DND-41 (cell line): ENCODE results near the gene DDX5.

Experiments used
- ATAC-seq: fragments of 200-7000 bp; cut with Tn5 transposase; 3 replicates; pipeline ENCODE4 v1.9.1; 2021; ENCODE audit warnings: low read depth; ENCODE audit not compliant: insufficient read depth
- DNase-seq: peaks from one replicate; pipeline ENCODE4 v3.0.0-alpha.2; 2020
- H2AFZ ChIP-seq: 2 replicates; pipeline ENCODE4 v1.6.0; 2012; ENCODE audit warnings: low read depth, low read length
- H3K27ac ChIP-seq: 2 replicates; pipeline ENCODE4 v1.5.1; 2012; ENCODE audit warnings: low read length, inconsistent platforms
- H3K27me3 ChIP-seq: fragments of 200-600 bp; sonication (generic); 2 replicates; pipeline ENCODE4 v1.6.0; 2012; ENCODE audit warnings: low read length, mild to moderate bottlenecking, inconsistent platforms; ENCODE audit not compliant: insufficient read depth, poor library complexity
- H3K36me3 ChIP-seq: 2 replicates; pipeline ENCODE4 v1.5.1; 2012; ENCODE audit warnings: low read length, inconsistent platforms; ENCODE audit not compliant: insufficient read depth
- H3K4me1 ChIP-seq: 2 replicates; pipeline ENCODE4 v1.5.1; 2012; ENCODE audit warnings: mild to moderate bottlenecking, low read length; ENCODE audit not compliant: insufficient read depth
- H3K4me2 ChIP-seq: 2 replicates; pipeline ENCODE4 v1.6.0; 2012; ENCODE audit warnings: mild to moderate bottlenecking, moderate library complexity, low read length, inconsistent platforms; ENCODE audit not compliant: insufficient read depth
- H3K4me3 ChIP-seq, 2 experiments: fragments of 200-600 bp in 1 of 2; shearing (Covaris generic) in 1 of 2; 2 replicates each; pipeline ENCODE4 v1.5.1; 2012 to 2016; ENCODE audit warnings: inconsistent platforms in 2 of 2, low read length in 2 of 2, mild to moderate bottlenecking in 2 of 2, low read depth in 1 of 2, moderate library complexity in 1 of 2
- H3K79me2 ChIP-seq: 2 replicates; pipeline ENCODE4 v1.6.0; 2012; ENCODE audit warnings: low read length, inconsistent platforms; ENCODE audit not compliant: insufficient read depth
- H3K9ac ChIP-seq: 2 replicates; pipeline ENCODE4 v1.6.0; 2012; ENCODE audit warnings: low read depth, mild to moderate bottlenecking, inconsistent platforms, low read length, moderate library complexity
- H3K9me3 ChIP-seq: 2 replicates; pipeline ENCODE4 v1.5.1; 2012; ENCODE audit warnings: low read length, moderate library complexity, mild to moderate bottlenecking, inconsistent platforms; ENCODE audit not compliant: insufficient read depth, severe bottlenecking
- H4K20me1 ChIP-seq: 2 replicates; pipeline ENCODE4 v1.6.0; 2012; ENCODE audit warnings: low read length; ENCODE audit not compliant: insufficient read depth
- EZH2 ChIP-seq: IDR thresholded peaks from 3 replicates; pipeline ENCODE4 v1.6.1; 2012; ENCODE audit warnings: borderline replicate concordance, low read depth, mild to moderate bottlenecking, moderate library complexity, low read length, inconsistent platforms; ENCODE audit not compliant: severe bottlenecking
- TF ChIP-seq, protein P1 (sequence below): IDR thresholded peaks from 2 replicates; pipeline ENCODE4 v1.5.1; 2012; ENCODE audit warnings: borderline replicate concordance, low read length, moderate library complexity, mild to moderate bottlenecking; ENCODE audit not compliant: poor library complexity, severe bottlenecking; ENCODE audit errors: extremely low read depth

Gene DDX5

DNA sequence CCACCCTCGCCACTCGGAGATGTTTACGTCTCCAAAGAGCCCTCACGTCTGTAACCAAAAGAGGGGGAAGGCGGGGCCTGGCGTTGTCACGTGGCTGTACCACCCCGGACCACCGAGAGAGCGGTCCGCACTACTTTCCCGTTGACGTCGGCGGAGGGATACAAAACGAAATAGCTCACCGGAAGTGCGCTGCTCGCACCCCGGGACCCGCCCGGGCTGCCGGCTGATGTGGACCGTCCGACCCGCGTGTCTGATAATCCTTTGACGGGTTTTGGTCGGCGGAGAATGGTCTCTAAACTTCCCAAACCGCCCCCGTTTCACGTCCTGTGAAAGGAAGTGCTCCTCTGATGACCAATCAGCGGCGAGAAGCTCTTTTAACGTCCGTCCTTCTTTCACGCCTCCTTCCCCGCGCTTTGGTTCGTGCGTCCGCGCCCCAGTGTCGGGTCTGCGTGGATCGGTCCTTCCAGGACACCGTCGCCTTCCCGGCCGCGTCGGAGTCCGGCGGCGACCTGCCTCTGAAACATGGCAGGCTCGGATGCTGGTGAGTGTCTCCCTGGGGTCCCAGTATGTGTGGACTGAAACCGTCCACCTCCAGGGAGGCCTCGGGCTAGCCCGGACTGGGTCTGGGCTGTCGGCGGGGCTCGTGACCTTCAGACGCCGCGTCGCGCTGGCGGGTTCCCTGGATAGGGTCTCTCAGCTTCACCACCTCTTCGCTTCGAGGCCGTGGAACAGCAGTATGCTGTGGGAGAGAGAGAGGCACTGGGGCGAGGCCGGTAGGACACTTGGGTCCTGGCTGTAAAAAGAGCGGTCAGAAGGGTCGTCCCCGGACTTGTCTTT lies 705 bp upstream of the DDX5 start, which contains the start of gene CEP95:
TSS of gene CEP95 (plus strand) at position 402 of the 837 bp plus-strand sequence. CDS start at position 523, 121 bp downstream.
- peak; percentile 70 for ATAC-seq
- Histone ChIP-seq H3K27me3 (no peaks in the 10 kb centered on the region), H3K4me2 (peak within 1 kb of the TSS; percentile 85), H3K9me3 (no peaks in the 10 kb centered on the region), H3K4me3 (peak within 1 kb of the TSS; percentile 82 to 97), H3K27ac (peak within 1 kb of the TSS; percentile 100), H3K36me3 (peaks cover 71% of the 10 kb centered on the region), H3K9ac (peak within 1 kb of the TSS; percentile 100), H3K79me2 (peaks cover 90% of the 10 kb centered on the region), H2AFZ (peak within 1 kb of the TSS; percentile 89), H4K20me1 (peaks cover 64% of the 10 kb centered on the region), H3K4me1 (peaks cover 58% of the 10 kb centered on the region)
- TF ChIP-seq EZH2, result no peak
- TF ChIP-seq, protein P1, sequence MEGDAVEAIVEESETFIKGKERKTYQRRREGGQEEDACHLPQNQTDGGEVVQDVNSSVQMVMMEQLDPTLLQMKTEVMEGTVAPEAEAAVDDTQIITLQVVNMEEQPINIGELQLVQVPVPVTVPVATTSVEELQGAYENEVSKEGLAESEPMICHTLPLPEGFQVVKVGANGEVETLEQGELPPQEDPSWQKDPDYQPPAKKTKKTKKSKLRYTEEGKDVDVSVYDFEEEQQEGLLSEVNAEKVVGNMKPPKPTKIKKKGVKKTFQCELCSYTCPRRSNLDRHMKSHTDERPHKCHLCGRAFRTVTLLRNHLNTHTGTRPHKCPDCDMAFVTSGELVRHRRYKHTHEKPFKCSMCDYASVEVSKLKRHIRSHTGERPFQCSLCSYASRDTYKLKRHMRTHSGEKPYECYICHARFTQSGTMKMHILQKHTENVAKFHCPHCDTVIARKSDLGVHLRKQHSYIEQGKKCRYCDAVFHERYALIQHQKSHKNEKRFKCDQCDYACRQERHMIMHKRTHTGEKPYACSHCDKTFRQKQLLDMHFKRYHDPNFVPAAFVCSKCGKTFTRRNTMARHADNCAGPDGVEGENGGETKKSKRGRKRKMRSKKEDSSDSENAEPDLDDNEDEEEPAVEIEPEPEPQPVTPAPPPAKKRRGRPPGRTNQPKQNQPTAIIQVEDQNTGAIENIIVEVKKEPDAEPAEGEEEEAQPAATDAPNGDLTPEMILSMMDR, result no peak
- peak; percentile 97 for DNase-seq

DNA sequence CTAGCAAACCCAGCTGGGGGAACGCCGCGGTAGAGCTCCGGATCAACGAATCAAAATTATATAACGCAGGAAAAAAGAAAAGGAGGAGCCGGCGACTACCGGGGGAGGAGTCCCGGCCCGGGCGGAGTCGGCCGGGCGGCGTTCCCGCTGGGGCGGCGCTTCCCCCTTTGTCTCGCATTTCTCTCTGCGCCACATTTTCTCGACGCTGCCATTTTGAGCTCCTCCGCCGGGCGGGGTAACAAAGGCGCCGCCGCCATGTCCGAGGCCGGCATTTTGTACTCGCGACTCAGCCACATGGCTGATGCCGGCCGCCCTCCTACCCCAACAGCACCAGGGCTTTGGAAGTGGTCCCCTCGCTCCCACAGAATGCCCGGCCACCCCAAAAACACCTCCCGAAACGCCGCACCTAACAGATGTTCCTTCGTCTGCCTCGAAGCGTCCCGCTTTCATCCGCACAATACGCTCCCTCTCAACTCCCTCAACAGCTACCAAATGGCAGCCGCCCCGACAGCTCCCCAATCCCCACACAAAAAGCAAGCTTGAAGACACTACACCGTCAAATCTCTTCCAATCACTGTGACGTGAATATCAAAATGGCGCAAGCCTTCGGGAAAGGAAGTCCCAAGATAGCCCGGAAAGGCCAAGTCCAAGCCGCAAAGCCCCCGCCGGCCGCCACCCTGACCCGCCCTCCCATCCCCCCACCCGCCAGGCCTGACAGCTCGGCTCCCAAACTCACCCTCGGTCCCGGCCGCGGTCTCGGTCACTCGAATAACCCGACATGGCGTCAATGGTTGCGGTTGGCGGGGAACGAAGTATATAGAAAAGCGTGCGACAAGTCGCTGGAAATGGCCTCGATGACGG lies 519 bp downstream of the DDX5 start:
- H3K4me1 ChIP-seq, result peaks cover 70% of the 10 kb centered on the region
- H3K36me3 ChIP-seq, result peaks cover 73% of the 10 kb centered on the region
- TF ChIP-seq EZH2, result no peak
- TF ChIP-seq, protein P1, result peak; percentile 1
- peak overlapping the region; percentile 100 for H3K27ac ChIP-seq
- H3K9me3 ChIP-seq, result no peaks in the 10 kb centered on the region
- H3K27me3 ChIP-seq, result no peaks in the 10 kb centered on the region
- peaks cover 76% of the 10 kb centered on the region for H4K20me1 ChIP-seq
- H3K4me3 ChIP-seq, result peak overlapping the region; percentile 82 to 97
- H3K4me2 ChIP-seq, result peak overlapping the region; percentile 85
- DNase-seq, result peak; percentile 88
- peak overlapping the region; percentile 100 for H3K9ac ChIP-seq
- ATAC-seq, result peak; percentile 57
- H2AFZ ChIP-seq, result peak overlapping the region; percentile 57; the same call in 1 of the 2 replicates
- H3K79me2 ChIP-seq, result peaks cover 96% of the 10 kb centered on the region

DNA sequence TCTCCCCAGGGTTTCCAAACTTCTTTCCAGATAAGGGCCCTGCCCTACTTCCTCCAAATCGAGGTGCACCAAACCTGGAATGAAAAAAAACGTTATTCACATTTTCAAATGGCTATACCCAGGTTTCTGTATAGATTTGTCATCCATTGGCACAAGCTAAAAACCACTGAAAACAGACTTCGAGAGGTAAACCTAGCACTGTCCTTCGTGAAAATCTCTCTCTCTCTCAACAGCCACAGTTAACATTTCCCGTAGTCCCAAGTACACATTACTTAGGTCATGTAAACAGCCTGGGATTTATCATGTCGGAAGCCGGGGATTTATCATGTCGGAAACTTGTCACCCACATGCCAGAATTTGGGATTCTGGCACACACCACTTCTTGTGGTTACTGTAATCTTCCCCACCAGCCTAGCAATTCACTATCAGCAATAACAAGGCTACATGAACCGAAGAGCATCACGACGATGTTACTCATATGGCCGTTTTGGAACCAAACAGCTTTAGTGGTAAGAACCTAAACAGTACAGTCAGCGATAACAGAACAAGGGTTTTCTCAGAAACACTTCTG lies 1.2 kb downstream of the DDX5 start:
- Histone ChIP-seq H3K27ac (peak overlapping the region; percentile 100), H3K36me3 (peaks cover 73% of the 10 kb centered on the region), H3K9ac (peak overlapping the region; percentile 100), H4K20me1 (peaks cover 79% of the 10 kb centered on the region), H3K27me3 (no peaks in the 10 kb centered on the region), H2AFZ (no peak overlapping the region), H3K4me1 (peaks cover 73% of the 10 kb centered on the region), H3K4me2 (peak overlapping the region; percentile 77), H3K9me3 (no peaks in the 10 kb centered on the region), H3K79me2 (peaks cover 96% of the 10 kb centered on the region), H3K4me3 (peak overlapping the region; percentile 82 to 97)
- no peak for ATAC-seq
- no peak for TF ChIP-seq EZH2
- TF ChIP-seq, protein P1, result peak; percentile 11
- DNase-seq, result no peak
